Stomach (tissue), 9 donors: ENCODE data around the gene ADGRD1. TPM values are rescaled to one million over a fixed set of nuclear protein-coding genes. Genes with fewer than 3 reads are reported as not detected.

Source experiments
- DNase-seq, 2 donors: peaks; one replicate each; pipeline versions ENCODE4 v3.0.0 to v3.0.0-alpha.2; 2013 to 2019
- H3K27ac ChIP-seq, 5 donors: fragments of 200-600 bp in 4 of 5; sonication (generic) in 4 of 5; one replicate each; pipeline ENCODE4 v1.5.1; 2013 to 2019; ENCODE audit warnings: mild to moderate bottlenecking in 1 of 5, moderate library complexity in 1 of 5
- H3K27me3 ChIP-seq, 3 donors: fragments of 200-600 bp; sonication (generic); one replicate each; pipeline ENCODE4 v1.5.1; 2017 to 2019; ENCODE audit warnings: mixed run types in 1 of 3
- H3K36me3 ChIP-seq, 4 donors: fragments of 200-600 bp; sonication (generic); 1 replicate in 3 of 4; 2 replicates in 1 of 4; pipeline ENCODE4 v1.5.1; 2016 to 2019
- H3K4me1 ChIP-seq, 4 donors: fragments of 200-600 bp; sonication (generic); one replicate each; pipeline ENCODE4 v1.5.1; 2016 to 2019
- H3K4me3 ChIP-seq, 4 donors: fragments of 200-600 bp; sonication (generic) in 3 of 4; one replicate each; pipeline ENCODE4 v1.5.1; 2016 to 2019; ENCODE audit warnings: mild to moderate bottlenecking in 1 of 4
- H3K9me3 ChIP-seq, 4 donors: fragments of 200-600 bp; sonication (generic); one replicate each; pipeline ENCODE4 v1.5.1; 2016 to 2019
- EP300 ChIP-seq: sonication (generic); formaldehyde crosslinking; IDR thresholded peaks from one replicate; pipeline ENCODE4 v1.6.1; 2017; ENCODE audit warnings: antibody characterized with exemption
- POLR2A ChIP-seq, 4 donors: fragments of 450-650 bp; IDR thresholded peaks; one replicate each; pipeline ENCODE4 v1.6.1; 2016; ENCODE audit warnings: antibody characterized with exemption in 4 of 4, control low read depth in 2 of 4, mild to moderate bottlenecking in 1 of 4, moderate library complexity in 1 of 4
- POLR2AphosphoS5 ChIP-seq, 3 donors: sonication (generic); formaldehyde crosslinking; IDR thresholded peaks; one replicate each; pipeline ENCODE4 v1.6.1; 2016; ENCODE audit warnings: antibody characterized with exemption in 3 of 3
- WGBS, 5 donors: extraction: QIAGEN DNeasy Blood & Tissue Kit in 3 of 5; methylation state at CpG; one replicate each; pipeline versions ENCODE4 v1.1.5 to v1.1.7; 2013 to 2018; 5-methylcytosine and 5-hydroxymethylcytosine counted together
- intact Hi-C: fragments of 100-400 bp; cut with DNase I; formaldehyde crosslinking; loops from one replicate; pipeline ENCODE4 v1.15.1; 2023; ENCODE audit warnings: low total_unique reads
- polyA plus RNA-seq, 3 donors: library from polyadenylated mRNA; stranded (reverse); fragments of 200-250 nt; gene quantifications; one replicate each; pipeline ENCODE4 v1.2.3, GENCODE V29; 2013
- total RNA-seq, 5 donors: library from RNA; depleted of rRNA; stranded (reverse); fragments of >200 nt; gene quantifications; one replicate each; pipeline versions ENCODE4 v1.1.0 to v1.2.3, GENCODE V29; 2014 to 2016
- TF ChIP-seq, protein P1 (sequence below), 7 experiments: fragments of 450-650 bp in 4 of 7; fragments of 200-600 bp in 3 of 7; sonication (generic) in 3 of 7; IDR thresholded peaks; one replicate each; pipeline ENCODE4 v1.5.1; 2016 to 2019; ENCODE audit warnings: antibody characterized with exemption in 7 of 7, control low read depth in 2 of 7, mild to moderate bottlenecking in 1 of 7
- donor health status: healthy with polysubstance abuse.
- donor health status: Bipolar disorder and iron deficiency.
- donor health status: healthy.

ADGRD1 gene
- total and polyA plus RNA-seq, 8 donors, result 3.7 to 43.8 (median 15.4) TPM

- TF ChIP-seq EP300 (no peak), POLR2A (IDR thresholded peaks at IDR 0.05) (no peak), POLR2AphosphoS5 (IDR thresholded peaks at IDR 0.05) (no peak)
- TF ChIP-seq, protein P1, sequence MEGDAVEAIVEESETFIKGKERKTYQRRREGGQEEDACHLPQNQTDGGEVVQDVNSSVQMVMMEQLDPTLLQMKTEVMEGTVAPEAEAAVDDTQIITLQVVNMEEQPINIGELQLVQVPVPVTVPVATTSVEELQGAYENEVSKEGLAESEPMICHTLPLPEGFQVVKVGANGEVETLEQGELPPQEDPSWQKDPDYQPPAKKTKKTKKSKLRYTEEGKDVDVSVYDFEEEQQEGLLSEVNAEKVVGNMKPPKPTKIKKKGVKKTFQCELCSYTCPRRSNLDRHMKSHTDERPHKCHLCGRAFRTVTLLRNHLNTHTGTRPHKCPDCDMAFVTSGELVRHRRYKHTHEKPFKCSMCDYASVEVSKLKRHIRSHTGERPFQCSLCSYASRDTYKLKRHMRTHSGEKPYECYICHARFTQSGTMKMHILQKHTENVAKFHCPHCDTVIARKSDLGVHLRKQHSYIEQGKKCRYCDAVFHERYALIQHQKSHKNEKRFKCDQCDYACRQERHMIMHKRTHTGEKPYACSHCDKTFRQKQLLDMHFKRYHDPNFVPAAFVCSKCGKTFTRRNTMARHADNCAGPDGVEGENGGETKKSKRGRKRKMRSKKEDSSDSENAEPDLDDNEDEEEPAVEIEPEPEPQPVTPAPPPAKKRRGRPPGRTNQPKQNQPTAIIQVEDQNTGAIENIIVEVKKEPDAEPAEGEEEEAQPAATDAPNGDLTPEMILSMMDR (IDR thresholded peaks at IDR 0.05), result no peak
- no peaks in the 10 kb centered on the region for H3K4me1 ChIP-seq
- no peak overlapping the region for H3K27ac ChIP-seq
- H3K36me3 ChIP-seq, result no peaks in the 10 kb centered on the region
- DNase-seq, result no peak
- peaks cover 0 to 22% (median 5%) of the 10 kb centered on the region in 3 donors for H3K27me3 ChIP-seq
- WGBS, 5 donors, result 77 to 89% (median 85%) methylated on average over 8 of the region's 8 CpGs
- intact Hi-C loops, result no loop called here
- no peaks in the 10 kb centered on the region for H3K9me3 ChIP-seq
- H3K4me3 ChIP-seq, result no peak overlapping the region
Measured at GRCh38 chr12:131151558-131152345, 198.0 kb downstream of the ADGRD1 start.

- TF ChIP-seq POLR2AphosphoS5 (IDR thresholded peaks at IDR 0.05), result no peak
- TF ChIP-seq, protein P1 (IDR thresholded peaks at IDR 0.05), result no peak
- no peak for TF ChIP-seq EP300
- no peak for TF ChIP-seq POLR2A (IDR thresholded peaks at IDR 0.05)
- DNase-seq, result no peak
- 84 to 92% (median 91%) methylated on average over 5 of the region's 5 CpGs; no CpG with 5 or more reads in 1 of the 5 donors for WGBS, 5 donors
- Histone ChIP-seq H3K4me1 (no peaks in the 10 kb centered on the region), H3K9me3 (no peaks in the 10 kb centered on the region), H3K4me3 (no peak overlapping the region), H3K27ac (no peak overlapping the region), H3K36me3 (no peaks in the 10 kb centered on the region), H3K27me3 (peaks cover 0 to 22% (median 5%) of the 10 kb centered on the region in 3 donors)
- intact Hi-C loops, result no loop called here
Measured at GRCh38 chr12:131152587-131152986, 198.9 kb downstream of the ADGRD1 start.

GRCh38 chr12:131153016-131153415 is 199.3 kb downstream of the ADGRD1 start:
- H3K27me3 ChIP-seq, result peaks cover 0 to 22% (median 5%) of the 10 kb centered on the region in 3 donors
- WGBS, 5 donors, result 76 to 87% (median 85%) methylated on average over 3 to 5 of the region's 5 CpGs
- H3K27ac ChIP-seq, result no peak overlapping the region
- TF ChIP-seq EP300, result no peak
- TF ChIP-seq, protein P1 (IDR thresholded peaks at IDR 0.05), result no peak
- TF ChIP-seq POLR2AphosphoS5 (IDR thresholded peaks at IDR 0.05), result no peak
- no peak for TF ChIP-seq POLR2A (IDR thresholded peaks at IDR 0.05)
- DNase-seq, result no peak
- no peaks in the 10 kb centered on the region for H3K9me3 ChIP-seq
- no peaks in the 10 kb centered on the region for H3K36me3 ChIP-seq
- H3K4me3 ChIP-seq, result no peak overlapping the region
- no peaks in the 10 kb centered on the region for H3K4me1 ChIP-seq
- intact Hi-C loops, result no loop called here

- Histone ChIP-seq H3K27ac (no peak overlapping the region), H3K27me3 (peaks cover 0 to 22% (median 5%) of the 10 kb centered on the region in 3 donors), H3K9me3 (no peaks in the 10 kb centered on the region), H3K4me1 (no peaks in the 10 kb centered on the region), H3K4me3 (no peak overlapping the region), H3K36me3 (no peaks in the 10 kb centered on the region)
- intact Hi-C loops, result no loop called here
- WGBS, 5 donors, result 76 to 83% (median 81%) methylated on average over 5 of the region's 5 CpGs
- no peak for DNase-seq
- TF ChIP-seq EP300, result no peak
- TF ChIP-seq POLR2AphosphoS5 (IDR thresholded peaks at IDR 0.05), result no peak
- TF ChIP-seq, protein P1 (IDR thresholded peaks at IDR 0.05), result no peak
- TF ChIP-seq POLR2A (IDR thresholded peaks at IDR 0.05), result no peak
Measured at GRCh38 chr12:131153956-131154355, 200.2 kb downstream of the ADGRD1 start.
